Measurements from ENCODE around the gene TMEM101. TPM values are rescaled to one million over a fixed set of nuclear protein-coding genes. Genes with fewer than 3 reads are reported as not detected.

The TMEM101 gene
- total RNA-seq, 1 experiment from 2014 or later, result 32.1 TPM

DNA sequence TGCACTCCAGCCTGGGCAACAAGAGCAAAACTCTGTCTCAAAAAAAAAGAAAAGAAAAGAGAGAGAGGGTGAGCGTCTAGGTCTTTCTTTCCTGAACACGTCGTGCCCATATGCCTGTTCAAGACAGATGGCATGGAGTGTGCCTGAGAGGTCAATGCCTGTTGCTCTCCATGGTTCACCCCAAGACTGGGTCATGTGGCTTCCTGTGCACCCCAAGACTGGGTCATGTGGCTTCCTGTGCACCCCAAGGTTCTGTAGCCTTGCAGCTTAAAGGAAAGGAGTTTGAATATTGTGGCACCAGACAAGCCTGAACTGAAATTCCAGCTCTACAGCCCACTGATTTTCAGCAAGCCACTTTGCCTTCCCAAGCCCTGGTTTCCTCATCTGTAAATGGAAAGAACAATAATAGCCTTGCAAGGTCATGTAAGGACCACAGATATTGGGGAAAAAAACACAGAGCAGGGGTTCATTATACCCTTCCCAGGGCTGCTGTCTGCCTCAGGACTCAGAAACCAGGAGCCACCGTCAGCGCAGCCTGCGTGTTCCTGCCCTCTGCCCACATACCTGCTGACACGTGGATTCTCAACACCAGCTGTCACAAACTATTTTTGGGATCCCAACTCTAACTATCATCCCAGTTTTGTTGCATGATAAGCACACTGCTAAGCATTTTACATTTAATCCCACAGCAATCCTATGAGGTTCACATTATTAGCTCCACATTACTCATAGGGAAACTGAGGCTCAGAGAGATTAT lies 28.4 kb downstream of the TMEM101 start:
- TF ChIP-seq TEAD1 (CRISPR knock-in tag; IDR thresholded peaks at IDR 0.05) (no peak), FOXP1 (CRISPR knock-in tag; IDR thresholded peaks at IDR 0.05; ENCODE audit: borderline replicate concordance) (no peak), GABPB1 (CRISPR knock-in tag; IDR thresholded peaks at IDR 0.05) (no peak), PRRX2 (CRISPR knock-in tag; IDR thresholded peaks at IDR 0.05) (no peak)
- TF ChIP-seq, protein P1, sequence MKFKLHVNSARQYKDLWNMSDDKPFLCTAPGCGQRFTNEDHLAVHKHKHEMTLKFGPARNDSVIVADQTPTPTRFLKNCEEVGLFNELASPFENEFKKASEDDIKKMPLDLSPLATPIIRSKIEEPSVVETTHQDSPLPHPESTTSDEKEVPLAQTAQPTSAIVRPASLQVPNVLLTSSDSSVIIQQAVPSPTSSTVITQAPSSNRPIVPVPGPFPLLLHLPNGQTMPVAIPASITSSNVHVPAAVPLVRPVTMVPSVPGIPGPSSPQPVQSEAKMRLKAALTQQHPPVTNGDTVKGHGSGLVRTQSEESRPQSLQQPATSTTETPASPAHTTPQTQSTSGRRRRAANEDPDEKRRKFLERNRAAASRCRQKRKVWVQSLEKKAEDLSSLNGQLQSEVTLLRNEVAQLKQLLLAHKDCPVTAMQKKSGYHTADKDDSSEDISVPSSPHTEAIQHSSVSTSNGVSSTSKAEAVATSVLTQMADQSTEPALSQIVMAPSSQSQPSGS (CRISPR knock-in tag; IDR thresholded peaks at IDR 0.05; ENCODE audit: borderline replicate concordance, low read depth), result no peak
- TF ChIP-seq, protein P2, sequence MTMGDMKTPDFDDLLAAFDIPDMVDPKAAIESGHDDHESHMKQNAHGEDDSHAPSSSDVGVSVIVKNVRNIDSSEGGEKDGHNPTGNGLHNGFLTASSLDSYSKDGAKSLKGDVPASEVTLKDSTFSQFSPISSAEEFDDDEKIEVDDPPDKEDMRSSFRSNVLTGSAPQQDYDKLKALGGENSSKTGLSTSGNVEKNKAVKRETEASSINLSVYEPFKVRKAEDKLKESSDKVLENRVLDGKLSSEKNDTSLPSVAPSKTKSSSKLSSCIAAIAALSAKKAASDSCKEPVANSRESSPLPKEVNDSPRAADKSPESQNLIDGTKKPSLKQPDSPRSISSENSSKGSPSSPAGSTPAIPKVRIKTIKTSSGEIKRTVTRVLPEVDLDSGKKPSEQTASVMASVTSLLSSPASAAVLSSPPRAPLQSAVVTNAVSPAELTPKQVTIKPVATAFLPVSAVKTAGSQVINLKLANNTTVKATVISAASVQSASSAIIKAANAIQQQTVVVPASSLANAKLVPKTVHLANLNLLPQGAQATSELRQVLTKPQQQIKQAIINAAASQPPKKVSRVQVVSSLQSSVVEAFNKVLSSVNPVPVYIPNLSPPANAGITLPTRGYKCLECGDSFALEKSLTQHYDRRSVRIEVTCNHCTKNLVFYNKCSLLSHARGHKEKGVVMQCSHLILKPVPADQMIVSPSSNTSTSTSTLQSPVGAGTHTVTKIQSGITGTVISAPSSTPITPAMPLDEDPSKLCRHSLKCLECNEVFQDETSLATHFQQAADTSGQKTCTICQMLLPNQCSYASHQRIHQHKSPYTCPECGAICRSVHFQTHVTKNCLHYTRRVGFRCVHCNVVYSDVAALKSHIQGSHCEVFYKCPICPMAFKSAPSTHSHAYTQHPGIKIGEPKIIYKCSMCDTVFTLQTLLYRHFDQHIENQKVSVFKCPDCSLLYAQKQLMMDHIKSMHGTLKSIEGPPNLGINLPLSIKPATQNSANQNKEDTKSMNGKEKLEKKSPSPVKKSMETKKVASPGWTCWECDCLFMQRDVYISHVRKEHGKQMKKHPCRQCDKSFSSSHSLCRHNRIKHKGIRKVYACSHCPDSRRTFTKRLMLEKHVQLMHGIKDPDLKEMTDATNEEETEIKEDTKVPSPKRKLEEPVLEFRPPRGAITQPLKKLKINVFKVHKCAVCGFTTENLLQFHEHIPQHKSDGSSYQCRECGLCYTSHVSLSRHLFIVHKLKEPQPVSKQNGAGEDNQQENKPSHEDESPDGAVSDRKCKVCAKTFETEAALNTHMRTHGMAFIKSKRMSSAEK (CRISPR knock-in tag; IDR thresholded peaks at IDR 0.05; ENCODE audit: borderline replicate concordance), result no peak
- TF ChIP-seq, protein P3, sequence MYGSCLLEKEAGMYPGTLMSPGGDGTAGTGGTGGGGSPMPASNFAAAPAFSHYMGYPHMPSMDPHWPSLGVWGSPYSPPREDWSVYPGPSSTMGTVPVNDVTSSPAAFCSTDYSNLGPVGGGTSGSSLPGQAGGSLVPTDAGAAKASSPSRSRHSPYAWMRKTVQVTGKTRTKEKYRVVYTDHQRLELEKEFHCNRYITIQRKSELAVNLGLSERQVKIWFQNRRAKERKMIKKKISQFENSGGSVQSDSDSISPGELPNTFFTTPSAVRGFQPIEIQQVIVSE (CRISPR knock-in tag; IDR thresholded peaks at IDR 0.05; ENCODE audit: borderline replicate concordance), result no peak
- CTCF ChIA-PET, result interaction anchor here (1.1 to 2.6 kb wide), 5 partner anchors 7 to 48 kb away, joined by 3 to 12 read pairs (median 4); no protein-coding TSS in a partner anchor
- H3K4me3 Mint-ChIP-seq, result no peak overlapping the region
- no peak for ATAC-seq
- H3K4me1 Mint-ChIP-seq, result peaks cover 4% of the 10 kb centered on the region; the same call in 1 of the 2 replicates
- DNase-seq (ENCODE audit: low spot score), result no peak
- no peaks in the 10 kb centered on the region for H3K36me3 Mint-ChIP-seq
- no peak overlapping the region for H3K27ac Mint-ChIP-seq
- H3K27me3 Mint-ChIP-seq (ENCODE audit: low read depth), result peaks cover 24% of the 10 kb centered on the region
- POLR2A ChIA-PET, result no interaction called here
- H3K9me3 Mint-ChIP-seq, result no peaks in the 10 kb centered on the region

DNA sequence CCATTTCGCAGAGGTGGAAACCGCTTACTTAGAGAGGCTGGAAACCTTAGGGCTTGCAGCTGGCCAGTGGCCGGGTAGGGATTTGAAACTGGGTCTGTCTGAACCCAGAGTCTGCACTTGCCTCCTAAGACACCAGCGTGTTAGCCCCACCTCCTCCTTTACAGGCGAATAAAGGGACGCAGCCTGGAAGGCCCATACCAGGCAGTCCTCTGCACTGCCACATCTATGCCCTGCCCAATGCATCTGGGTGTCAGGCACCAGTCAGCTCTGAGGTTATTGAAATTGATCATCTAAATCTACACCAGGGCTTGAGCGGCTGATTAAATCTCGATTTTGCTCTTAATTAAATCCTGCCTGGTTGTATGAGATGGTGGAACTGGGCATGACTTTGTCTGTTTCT lies 30.2 kb downstream of the TMEM101 start:
- TF ChIP-seq ELF4 (CRISPR knock-in tag; IDR thresholded peaks at IDR 0.05; ENCODE audit: low read depth), result no peak
- no peak for TF ChIP-seq SMAD4 (CRISPR knock-in tag; IDR thresholded peaks at IDR 0.05)
- no peak for TF ChIP-seq FOXJ3 (CRISPR knock-in tag; IDR thresholded peaks at IDR 0.05; ENCODE audit: borderline replicate concordance)
- TF ChIP-seq, protein P4, sequence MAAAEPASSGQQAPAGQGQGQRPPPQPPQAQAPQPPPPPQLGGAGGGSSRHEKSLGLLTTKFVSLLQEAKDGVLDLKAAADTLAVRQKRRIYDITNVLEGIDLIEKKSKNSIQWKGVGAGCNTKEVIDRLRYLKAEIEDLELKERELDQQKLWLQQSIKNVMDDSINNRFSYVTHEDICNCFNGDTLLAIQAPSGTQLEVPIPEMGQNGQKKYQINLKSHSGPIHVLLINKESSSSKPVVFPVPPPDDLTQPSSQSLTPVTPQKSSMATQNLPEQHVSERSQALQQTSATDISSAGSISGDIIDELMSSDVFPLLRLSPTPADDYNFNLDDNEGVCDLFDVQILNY (CRISPR knock-in tag; IDR thresholded peaks at IDR 0.05), result no peak
- TF ChIP-seq NR1H2 (CRISPR knock-in tag; IDR thresholded peaks at IDR 0.05), result no peak
- no peak for TF ChIP-seq RELA (CRISPR knock-in tag; IDR thresholded peaks at IDR 0.05; ENCODE audit: borderline replicate concordance)
- TF ChIP-seq, protein P1 (CRISPR knock-in tag; IDR thresholded peaks at IDR 0.05; ENCODE audit: borderline replicate concordance, low read depth), result no peak
- H3K36me3 Mint-ChIP-seq, result no peaks in the 10 kb centered on the region
- peaks cover 4% of the 10 kb centered on the region; the same call in 1 of the 2 replicates for H3K4me1 Mint-ChIP-seq
- ATAC-seq, result peak; percentile 62
- ChIA-PET CTCF (interaction anchor here (1.1 to 3.1 kb wide), 9 partner anchors 10 to 237 kb away, joined by 3 to 58 read pairs (median 7); partner anchors contain the start of gene CD300LG), POLR2A (interaction anchor here (1.8 kb wide), 1 partner anchor 9 kb away, joined by 4 read pairs; no protein-coding TSS in a partner anchor)
- H3K9me3 Mint-ChIP-seq, result no peaks in the 10 kb centered on the region
- peak overlapping the region; percentile 69 for H3K4me3 Mint-ChIP-seq
- H3K27me3 Mint-ChIP-seq (ENCODE audit: low read depth), result peaks cover 24% of the 10 kb centered on the region
- H3K27ac Mint-ChIP-seq, result no peak overlapping the region; the same call in 1 of the 2 replicates
- peak; percentile 27 for DNase-seq (ENCODE audit: low spot score)

All from WTC11 (cell line).